HepG2 (cell line): ENCODE data around the gene STIP1. TPM values are rescaled to one million over a fixed set of nuclear protein-coding genes. Genes with fewer than 3 reads are reported as not detected.

Experiments used
- AGO2 ChIP-seq: fragments of 200-400 bp; formaldehyde crosslinking; optimal IDR thresholded peaks from 2 replicates; pipeline ENCODE3; 2017; ENCODE audit warnings: mild to moderate bottlenecking, low read depth, low read length, moderate library complexity
- ARID3A ChIP-seq: IDR thresholded peaks from 2 replicates; pipeline ENCODE4 v1.6.1; 2012; ENCODE audit warnings: low read depth, low read length, improper control_type of control experiment
- ARID5B ChIP-seq: IDR thresholded peaks from 2 replicates; pipeline ENCODE4 v1.4.0; 2020; ENCODE audit warnings: mild to moderate bottlenecking, missing genetic modification reagents
- EZH2 ChIP-seq: conservative IDR thresholded peaks from 2 replicates; pipeline ENCODE4 v1.6.1; 2012; ENCODE audit warnings: mild to moderate bottlenecking, low read depth, low read length, moderate library complexity
- HHEX ChIP-seq: IDR thresholded peaks from 2 replicates; pipeline ENCODE4 v1.6.1; 2016; ENCODE audit warnings: control low read depth
- KDM5B ChIP-seq: sonication (generic); formaldehyde crosslinking; IDR thresholded peaks from 2 replicates; pipeline ENCODE4 v1.4.0; 2020; ENCODE audit warnings: missing genetic modification reagents, mild to moderate bottlenecking, borderline replicate concordance
- NCOA1 ChIP-seq: sonication (generic); formaldehyde crosslinking; IDR thresholded peaks from 2 replicates; pipeline ENCODE4 v1.9.0; 2021; ENCODE audit warnings: missing genetic modification reagents
- NFIB ChIP-seq: sonication (generic); formaldehyde crosslinking; IDR thresholded peaks from 2 replicates; pipeline ENCODE4 v1.9.0; 2021; ENCODE audit warnings: missing genetic modification reagents, mild to moderate bottlenecking, borderline replicate concordance
- SRSF9 ChIP-seq: fragments of 200-400 bp; formaldehyde crosslinking; IDR thresholded peaks from 2 replicates; pipeline ENCODE4 v1.6.1; 2018; ENCODE audit warnings: borderline replicate concordance, mild to moderate bottlenecking, low read depth, low read length; ENCODE audit not compliant: insufficient read depth, poor library complexity, severe bottlenecking
- TRIM22 ChIP-seq: fragments of 450-650 bp; IDR thresholded peaks from 2 replicates; pipeline ENCODE4 v1.6.1; 2017
- ZBTB40 ChIP-seq, 2 experiments: fragments of 450-650 bp in 1 of 2; sonication (generic) in 1 of 2; formaldehyde crosslinking in 1 of 2; IDR thresholded peaks; 2 replicates each; pipeline versions ENCODE4 v1.6.1 to v1.8.0; 2016 to 2022; ENCODE audit warnings: antibody characterized with exemption in 1 of 2, mild to moderate bottlenecking in 1 of 2, missing genetic modification reagents in 1 of 2
- ZNF616 ChIP-seq: sonication (generic); formaldehyde crosslinking; IDR thresholded peaks from 2 replicates; pipeline ENCODE4 v1.5.0; 2020; ENCODE audit warnings: low read depth, mild to moderate bottlenecking, missing genetic modification reagents
- polyA plus RNA-seq, 8 experiments: library from polyadenylated mRNA; depleted of rRNA in 3 of 8; stranded (reverse) in 7 of 8; unstranded in 1 of 8; fragments of >200 nt; fragmentation: Illumina TruSeq in 4 of 8; extraction: Trizol in 4 of 8; gene quantifications; 2 replicates each; pipeline versions ENCODE4 v1.2.1 to v1.2.3, GENCODE V29; 2011 to 2016; ENCODE audit warnings: low read depth in 4 of 8, missing spikeins in 1 of 8, mixed read lengths in 1 of 8; ENCODE audit not compliant: insufficient read depth in 1 of 8
- total RNA-seq, 5 experiments: library from RNA; depleted of rRNA; stranded (reverse); fragments of >200 nt; fragmentation: Illumina TruSeq; extraction: Trizol; gene quantifications; 2 replicates each; pipeline ENCODE4 v1.2.3, GENCODE V29; 2016; ENCODE audit warnings: low read depth in 1 of 5

The STIP1 gene
- total and polyA plus RNA-seq, 2 of the 13 experiments (the other 11 are each of a cell fraction or from before 2014, with no cell fraction given): 81.1 to 217 TPM

- TF ChIP-seq TRIM22 (no peak), NFIB (CRISPR knock-in tag) (0 out of 2 replicates have a peak, but pooled peaks have one; percentile 79), ZNF616 (CRISPR knock-in tag) (peak; percentile 97), ZBTB40 (IDR thresholded peaks at IDR 0.05) (no peak), ZBTB40 (CRISPR knock-in tag; IDR thresholded peaks at IDR 0.05) (peak; percentile 93; the same call in 1 of the 2 replicates), NCOA1 (CRISPR knock-in tag) (no peak), ARID5B (CRISPR knock-in tag) (peak; percentile 76), KDM5B (peak; percentile 94; the same call in 1 of the 2 replicates), EZH2 (no peak), SRSF9 (no peak), HHEX (CRISPR knock-in tag) (no peak), ARID3A (no peak), AGO2 (peak; percentile 98)
Measured at GRCh38 chr11:64185175-64185692, 737 bp upstream of the STIP1 start (continued).
